Peyer's patch (tissue), 4 donors: ENCODE results near the gene PANX1.

Experiments
- POLR2A ChIP-seq, 2 donors: fragments of 450-650 bp; IDR thresholded peaks; one replicate each; pipeline ENCODE4 v1.5.1; 2017; ENCODE audit warnings: antibody characterized with exemption in 2 of 2, mild to moderate bottlenecking in 2 of 2, moderate library complexity in 2 of 2
- TF ChIP-seq, protein P1 (sequence below), 6 experiments: fragments of 450-650 bp in 4 of 6; fragments of 200-600 bp in 2 of 6; sonication (generic) in 1 of 6; IDR thresholded peaks; one replicate each; pipeline ENCODE4 v1.5.1; 2017 to 2019; ENCODE audit warnings: antibody characterized with exemption in 6 of 6, mild to moderate bottlenecking in 3 of 6, moderate library complexity in 1 of 6

DNA sequence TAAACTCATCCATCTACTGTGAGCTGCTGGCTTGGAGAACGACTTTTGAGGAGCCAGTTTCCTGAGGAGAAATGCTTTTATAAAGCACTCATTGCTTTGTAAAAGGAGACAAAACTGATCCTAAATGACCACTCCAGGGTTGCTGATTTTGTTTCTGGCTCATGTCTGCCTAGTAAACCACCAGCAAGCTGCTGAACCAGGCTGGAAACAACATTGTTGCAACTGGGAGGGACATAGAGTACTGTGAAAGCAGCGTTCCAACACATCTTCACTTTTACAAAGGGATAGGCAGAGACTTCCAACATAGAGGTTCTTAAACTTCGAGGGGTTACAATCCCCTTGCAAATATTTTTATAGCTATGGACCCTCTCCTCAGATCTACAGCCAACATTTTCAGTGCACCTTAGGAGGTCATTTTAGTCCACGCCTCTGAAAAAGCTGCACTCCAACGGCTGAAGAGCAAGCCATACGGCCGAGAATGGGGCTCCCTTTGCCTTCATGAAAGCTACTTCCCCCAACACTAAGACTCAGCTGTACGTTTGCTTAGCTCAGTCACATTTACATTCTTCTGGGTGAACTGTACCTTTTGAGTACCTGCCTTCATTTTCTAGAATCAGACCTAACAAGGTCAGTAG is 54.7 kb downstream of the PANX1 start:
- TF ChIP-seq, protein P1, sequence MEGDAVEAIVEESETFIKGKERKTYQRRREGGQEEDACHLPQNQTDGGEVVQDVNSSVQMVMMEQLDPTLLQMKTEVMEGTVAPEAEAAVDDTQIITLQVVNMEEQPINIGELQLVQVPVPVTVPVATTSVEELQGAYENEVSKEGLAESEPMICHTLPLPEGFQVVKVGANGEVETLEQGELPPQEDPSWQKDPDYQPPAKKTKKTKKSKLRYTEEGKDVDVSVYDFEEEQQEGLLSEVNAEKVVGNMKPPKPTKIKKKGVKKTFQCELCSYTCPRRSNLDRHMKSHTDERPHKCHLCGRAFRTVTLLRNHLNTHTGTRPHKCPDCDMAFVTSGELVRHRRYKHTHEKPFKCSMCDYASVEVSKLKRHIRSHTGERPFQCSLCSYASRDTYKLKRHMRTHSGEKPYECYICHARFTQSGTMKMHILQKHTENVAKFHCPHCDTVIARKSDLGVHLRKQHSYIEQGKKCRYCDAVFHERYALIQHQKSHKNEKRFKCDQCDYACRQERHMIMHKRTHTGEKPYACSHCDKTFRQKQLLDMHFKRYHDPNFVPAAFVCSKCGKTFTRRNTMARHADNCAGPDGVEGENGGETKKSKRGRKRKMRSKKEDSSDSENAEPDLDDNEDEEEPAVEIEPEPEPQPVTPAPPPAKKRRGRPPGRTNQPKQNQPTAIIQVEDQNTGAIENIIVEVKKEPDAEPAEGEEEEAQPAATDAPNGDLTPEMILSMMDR (IDR thresholded peaks at IDR 0.05), result no peak
- TF ChIP-seq POLR2A (IDR thresholded peaks at IDR 0.05), result no peak
